OCI-LY1 (cell line): Measurements from ENCODE around the gene METTL9.

Source experiments
- CTCF ChIP-seq: fragments of 200-600 bp; sonication (generic), shearing (Covaris generic); IDR thresholded peaks from 2 replicates; pipeline ENCODE4 v1.5.1; 2017; ENCODE audit warnings: mild to moderate bottlenecking, antibody characterized with exemption, low read length, moderate library complexity, mixed read lengths
- EZH2 ChIP-seq: fragments of 200-600 bp; sonication (generic), shearing (Covaris generic); IDR thresholded peaks from 2 replicates; pipeline ENCODE4 v1.8.0; 2017; ENCODE audit warnings: borderline replicate concordance, mixed run types, mild to moderate bottlenecking, antibody characterized with exemption, low read length, moderate library complexity, mixed read lengths

DNA sequence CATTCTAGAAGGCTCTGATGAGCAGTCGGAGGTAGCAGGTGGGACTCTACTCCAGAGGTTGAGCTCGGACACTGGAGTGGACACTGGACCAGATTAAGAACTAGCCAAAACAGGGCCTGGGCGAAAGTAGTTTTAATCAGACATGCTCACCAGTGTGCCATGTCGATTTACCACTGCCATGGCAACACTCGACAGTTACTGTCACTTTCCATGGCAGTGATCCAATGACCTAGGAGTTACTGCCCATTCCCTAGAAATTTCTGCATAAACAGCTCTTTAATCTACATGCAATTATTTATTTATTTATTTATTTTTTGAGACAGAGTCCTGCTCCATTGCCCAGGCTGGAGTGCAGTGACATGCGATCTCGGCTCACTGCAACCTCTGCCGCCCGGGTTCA lies 7.2 kb upstream of the METTL9 start:
- no peak for TF ChIP-seq CTCF
- no peak for TF ChIP-seq EZH2
